GM18873 (cell line): ENCODE results near the gene RPL13A.

Experiments used
- ATAC-seq: cut with Tn5 transposase; IDR thresholded peaks from one replicate; pipeline ENCODE4 v1.9.1; 2021; ENCODE audit warnings: mild to moderate bottlenecking, moderate library complexity, moderate number of reproducible peaks; ENCODE audit not compliant: unreplicated experiment, low FRiP score

The RPL13A gene

GRCh38 chr19:49539192-49539952, 52.0 kb downstream of the RPL13A start:
- ATAC-seq, result no peak
